ENCODE measurements around the gene SIGLEC1. TPM values are rescaled to one million over a fixed set of nuclear protein-coding genes. Genes with fewer than 3 reads are reported as not detected.

The SIGLEC1 gene
- total and polyA plus RNA-seq, 12 donors, result 1.3 to 22.4 (median 2.8) TPM

- peaks cover 9 to 79% (median 42%) of the 10 kb centered on the region in 9 donors for H3K4me1 ChIP-seq
- no peak for ATAC-seq
- H3K27me3 ChIP-seq, result peaks cover 0 to 4% (median 0%) of the 10 kb centered on the region in 7 donors
- peaks cover 0 to 56% (median 9%) of the 10 kb centered on the region in 9 donors for H3K36me3 ChIP-seq
- DNase-seq, result no peak
- no peaks in the 10 kb centered on the region for H3K9me3 ChIP-seq
- no peak overlapping the region for H3K4me3 ChIP-seq
- WGBS, 2 donors, result 90 to 93% methylated on average over 15 of the region's 15 CpGs
- intact Hi-C loops (cut with DNase I), result no loop called here
- peak overlapping the region in 8 of 10 donors; percentile 75 to 95 (median 87) for H3K27ac ChIP-seq
- no peak for TF ChIP-seq CTCF (IDR thresholded peaks at IDR 0.05)
Observed at GRCh38 chr20:3740615-3741301, 28.4 kb upstream of the SIGLEC1 start.

GRCh38 chr20:3739926-3740451 is 27.6 kb upstream of the SIGLEC1 start:
- Histone ChIP-seq H3K27ac (peak overlapping the region; percentile 75 to 95 (median 87)), H3K9me3 (no peaks in the 10 kb centered on the region), H3K4me3 (no peak overlapping the region), H3K36me3 (peaks cover 0 to 52% (median 9%) of the 10 kb centered on the region in 9 donors), H3K4me1 (peaks cover 9 to 85% (median 49%) of the 10 kb centered on the region in 9 donors), H3K27me3 (no peaks in the 10 kb centered on the region)
- intact Hi-C loops (cut with DNase I), result no loop called here
- TF ChIP-seq CTCF (IDR thresholded peaks at IDR 0.05), result no peak
- ATAC-seq (peak in 5 of 8 donors; percentile 2 to 48 (median 6)), DNase-seq (no peak)
- 71% methylated on average over 7 of the region's 7 CpGs for WGBS, 2 donors

- WGBS, 2 donors, result 54 to 62% methylated on average over 19 of the region's 19 CpGs
- TF ChIP-seq CTCF (IDR thresholded peaks at IDR 0.05), result no peak
- H3K9me3 ChIP-seq, result no peaks in the 10 kb centered on the region
- no peaks in the 10 kb centered on the region for H3K27me3 ChIP-seq
- ATAC-seq, result peak; percentile 80 to 92 (median 88)
- H3K4me1 ChIP-seq, result peaks cover 9 to 85% (median 48%) of the 10 kb centered on the region in 9 donors
- intact Hi-C loops (cut with DNase I), result no loop called here
- H3K4me3 ChIP-seq, result peak overlapping the region in 1 of 10 donors; percentile 27
- DNase-seq, result peak; percentile 62 to 75
- H3K36me3 ChIP-seq, result peaks cover 0 to 45% (median 6%) of the 10 kb centered on the region in 9 donors
- H3K27ac ChIP-seq, result peak overlapping the region; percentile 75 to 95 (median 87)
Observed at GRCh38 chr20:3739054-3739925, 26.9 kb upstream of the SIGLEC1 start.
